GM18508 (cell line): ENCODE measurements around the gene CUL7.
A peak's percentile ranks its signal among the peaks of the same experiment; 100 is the strongest.

Experiments used
- ATAC-seq: cut with Tn5 transposase; IDR thresholded peaks from one replicate; pipeline ENCODE4 v1.9.1; 2021; ENCODE audit warnings: moderate number of reproducible peaks; ENCODE audit not compliant: insufficient read depth, unreplicated experiment

The CUL7 gene

DNA sequence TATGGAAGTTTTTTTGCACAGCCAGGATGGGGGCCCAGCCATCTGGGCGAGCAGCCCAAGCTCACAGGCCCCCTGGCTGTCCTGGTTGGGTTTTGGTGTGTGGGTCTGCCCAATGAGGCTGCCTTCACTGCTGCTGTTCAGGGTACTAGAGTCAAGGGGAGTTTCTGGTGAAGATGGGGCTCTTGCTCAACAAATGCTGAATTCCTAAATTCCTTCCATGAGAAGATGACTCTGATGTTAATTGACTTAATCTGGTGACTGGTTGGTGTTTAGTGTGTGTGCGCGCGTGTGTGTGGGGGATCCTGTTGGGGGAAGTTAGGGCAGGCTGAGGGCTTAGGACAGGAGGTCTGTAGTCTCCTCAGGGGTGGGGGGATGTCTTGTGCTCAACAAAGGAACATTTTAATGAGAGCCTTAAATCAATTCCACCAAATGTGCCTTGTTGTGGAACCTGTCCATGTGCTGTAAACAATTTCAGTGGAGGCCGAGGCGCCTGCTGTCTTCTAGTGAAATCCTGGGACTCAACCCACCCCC is 24.4 kb upstream of the CUL7 start:
- no peak for ATAC-seq

DNA sequence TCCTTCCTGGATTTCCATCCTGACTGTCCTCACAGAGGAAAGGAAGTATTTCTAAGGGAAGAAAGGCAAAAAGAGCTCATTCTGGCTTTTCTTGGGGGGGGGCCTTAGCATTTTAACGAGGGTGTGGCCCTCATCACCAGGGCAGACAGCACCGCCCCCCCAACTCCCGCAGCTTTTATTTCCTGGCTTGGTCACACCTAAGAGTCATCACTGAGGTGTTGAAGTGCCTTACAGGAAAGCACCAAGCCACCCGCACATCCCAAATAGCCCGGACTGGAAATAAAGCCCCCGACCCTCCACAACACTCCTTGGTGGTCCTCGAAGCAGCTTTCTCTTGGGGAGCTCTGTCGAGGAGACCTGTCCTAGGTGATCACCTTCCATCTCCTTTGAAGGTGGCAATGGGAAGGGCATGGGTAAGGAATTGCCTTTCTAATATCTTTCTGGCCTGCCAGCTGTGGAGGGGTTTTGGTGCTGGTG is 23.7 kb upstream of the CUL7 start:
- no peak for ATAC-seq

DNA sequence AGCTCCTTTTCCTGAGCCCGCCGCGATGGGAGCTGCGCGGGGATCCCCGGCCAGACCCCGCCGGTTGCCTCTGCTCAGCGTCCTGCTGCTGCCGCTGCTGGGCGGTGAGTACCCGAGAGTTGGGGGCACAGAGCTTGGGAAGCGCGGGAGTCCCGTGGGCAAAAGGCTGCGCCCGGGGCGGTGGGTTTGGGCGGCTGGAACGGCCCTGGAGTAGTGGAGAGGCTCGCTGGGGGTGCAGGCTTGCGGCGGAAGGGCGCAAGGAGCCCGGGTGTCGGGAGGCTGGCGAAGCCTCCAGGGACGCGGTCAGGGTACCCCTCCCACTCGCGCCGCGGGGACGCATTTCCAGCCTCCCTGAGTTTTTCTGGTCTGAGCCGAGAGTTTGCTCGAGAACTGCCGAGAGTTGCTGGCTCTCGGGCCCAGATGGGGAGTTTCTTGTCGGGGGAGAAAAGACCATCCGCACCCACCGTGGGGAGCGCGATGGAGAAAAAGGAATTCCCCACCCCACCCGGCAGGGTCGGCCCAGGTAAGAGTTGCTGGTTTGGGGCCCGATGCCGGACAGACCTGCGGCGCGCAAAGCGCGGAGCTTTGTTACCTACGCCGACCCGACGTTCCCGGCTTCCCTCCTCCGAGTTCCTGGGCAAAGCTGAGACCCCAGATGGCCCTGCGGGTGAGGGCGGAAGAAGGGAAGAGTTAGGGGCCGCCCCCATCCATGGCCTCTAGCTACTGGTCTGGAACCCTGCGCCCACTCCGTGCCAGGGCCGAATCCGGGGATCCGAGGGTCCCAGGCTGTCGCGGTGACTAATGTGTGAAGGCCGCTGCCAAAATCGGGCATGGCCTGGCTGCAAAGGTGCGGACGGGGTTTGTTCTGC is 23.0 kb upstream of the CUL7 start:
- ATAC-seq, result no peak

DNA sequence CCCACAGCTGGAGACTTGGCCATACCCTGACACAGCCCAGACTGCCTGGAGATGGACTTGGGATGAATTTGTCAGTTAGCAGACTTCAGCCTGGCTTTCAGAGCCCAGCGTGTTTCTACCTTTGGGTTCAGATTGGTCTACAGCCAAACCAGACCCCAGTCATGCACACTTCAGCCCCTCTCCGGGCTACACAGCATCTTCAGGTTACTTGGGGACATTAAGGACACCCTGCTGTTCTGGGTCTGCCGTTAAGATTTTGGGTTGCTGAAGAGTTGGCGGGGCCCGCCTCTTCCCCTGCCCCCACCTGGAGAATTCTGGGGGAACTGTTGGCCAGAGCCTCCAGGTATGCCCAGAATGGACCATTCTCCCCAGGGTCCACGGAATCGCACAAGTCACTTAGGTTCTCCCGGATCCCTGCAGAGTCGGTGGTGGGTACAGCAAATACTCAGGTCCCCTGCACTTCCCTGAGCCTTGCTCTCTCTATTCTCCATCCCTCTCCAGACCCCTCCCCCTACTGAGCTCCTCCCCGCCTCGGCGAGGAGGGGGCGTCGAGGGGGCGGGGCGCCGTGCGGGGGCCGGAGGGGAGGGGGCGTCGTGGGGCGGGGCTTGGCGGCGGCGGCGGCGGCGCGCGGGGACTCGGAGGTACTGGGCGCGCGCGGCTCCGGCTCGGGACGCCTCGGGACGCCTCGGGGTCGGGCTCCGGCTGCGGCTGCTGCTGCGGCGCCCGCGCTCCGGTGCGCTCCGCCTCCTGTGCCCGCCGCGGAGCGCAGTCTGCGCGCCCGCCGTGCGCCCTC is 22.2 kb upstream of the CUL7 start, which contains the start of gene PTK7:
TSS of gene PTK7 (plus strand) at position 645 of the 794 bp plus-strand sequence. CDS start 175 bp downstream, outside the sequence.
- ATAC-seq, result no peak

DNA sequence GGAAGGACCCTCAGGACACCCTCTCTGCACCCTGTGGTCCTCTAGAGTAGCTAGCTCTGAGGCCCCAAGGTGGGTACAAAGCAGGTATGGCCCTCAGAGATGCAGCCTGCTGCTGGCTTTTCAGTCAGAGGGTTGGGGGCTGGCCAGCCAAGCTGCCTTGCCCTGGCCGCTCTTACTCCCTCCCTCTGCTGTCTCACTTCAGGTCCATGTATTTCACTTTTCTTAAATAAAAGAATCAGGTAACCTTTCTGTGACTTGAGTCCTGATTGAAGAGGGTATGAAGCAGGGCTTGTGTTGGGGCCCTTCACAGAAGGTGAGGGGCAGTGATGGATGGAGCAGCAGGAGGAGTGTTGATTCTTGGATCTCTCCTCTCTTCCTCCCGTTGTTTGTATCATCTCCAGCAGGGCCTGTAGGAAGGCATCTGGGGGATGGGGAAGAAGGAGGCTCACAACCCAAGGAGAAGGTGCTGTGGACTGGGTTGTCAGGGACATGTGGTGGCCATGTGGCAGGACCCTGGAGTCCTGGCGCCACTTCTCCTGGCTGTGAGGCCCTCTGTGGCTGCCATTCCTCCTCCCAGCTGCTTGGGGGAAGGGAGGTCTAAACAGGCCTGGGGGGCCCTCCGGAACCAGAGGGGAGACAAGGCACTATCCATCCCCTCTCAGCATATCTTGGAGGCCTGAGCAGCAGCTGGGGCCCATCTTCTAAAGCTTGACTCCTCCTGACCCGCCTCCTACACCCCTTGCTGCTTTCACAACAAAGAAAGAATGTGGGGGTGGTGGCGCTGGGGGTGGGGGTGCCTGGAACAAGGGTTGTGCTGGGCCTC is 21.4 kb upstream of the CUL7 start:
- no peak for ATAC-seq

DNA sequence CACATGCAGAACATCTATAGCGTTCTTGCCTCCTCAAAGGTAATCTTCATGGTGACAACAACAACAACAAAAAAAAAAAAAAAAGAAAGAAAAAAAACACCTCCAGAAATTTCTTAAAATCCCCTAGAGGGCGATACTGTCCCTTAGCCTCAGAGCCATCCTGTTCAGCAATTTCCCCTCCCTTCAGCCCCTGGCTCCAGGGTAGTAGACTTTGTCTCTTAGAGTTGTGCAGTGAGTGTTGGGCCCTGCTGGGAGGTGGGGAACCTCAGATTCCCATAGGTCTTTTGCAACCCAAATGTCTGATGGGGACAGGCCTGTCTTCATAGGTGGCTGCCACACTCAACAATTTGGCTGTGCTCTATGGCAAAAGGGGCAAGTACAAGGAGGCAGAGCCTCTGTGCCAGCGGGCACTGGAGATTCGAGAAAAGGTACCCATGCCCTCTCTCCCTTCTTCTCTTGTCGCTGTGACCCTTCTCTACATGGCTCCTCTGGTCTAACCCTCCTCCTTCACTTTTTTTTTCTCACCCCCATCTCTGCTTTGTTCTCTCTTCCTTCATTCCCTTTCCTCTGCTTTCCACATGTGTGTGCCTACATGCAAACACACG is 16.5 kb upstream of the CUL7 start:
- no peak for ATAC-seq

DNA sequence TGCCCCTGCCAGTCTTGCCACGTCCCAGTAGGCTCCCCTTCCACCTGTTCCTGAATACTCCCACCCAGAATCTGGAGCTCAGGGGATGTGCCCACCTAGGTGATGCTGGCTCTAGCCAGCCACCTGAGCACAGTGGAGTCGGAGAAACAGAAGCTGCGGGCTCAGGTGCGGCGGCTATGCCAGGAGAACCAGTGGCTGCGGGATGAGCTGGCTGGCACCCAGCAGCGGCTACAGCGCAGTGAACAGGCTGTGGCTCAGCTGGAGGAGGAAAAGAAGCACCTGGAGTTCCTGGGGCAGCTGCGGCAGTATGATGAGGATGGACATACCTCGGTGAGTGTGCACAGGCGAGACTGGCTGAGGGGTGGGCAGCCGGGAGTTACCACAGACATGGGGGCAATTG is 9.2 kb upstream of the CUL7 start:
- ATAC-seq, result no peak

DNA sequence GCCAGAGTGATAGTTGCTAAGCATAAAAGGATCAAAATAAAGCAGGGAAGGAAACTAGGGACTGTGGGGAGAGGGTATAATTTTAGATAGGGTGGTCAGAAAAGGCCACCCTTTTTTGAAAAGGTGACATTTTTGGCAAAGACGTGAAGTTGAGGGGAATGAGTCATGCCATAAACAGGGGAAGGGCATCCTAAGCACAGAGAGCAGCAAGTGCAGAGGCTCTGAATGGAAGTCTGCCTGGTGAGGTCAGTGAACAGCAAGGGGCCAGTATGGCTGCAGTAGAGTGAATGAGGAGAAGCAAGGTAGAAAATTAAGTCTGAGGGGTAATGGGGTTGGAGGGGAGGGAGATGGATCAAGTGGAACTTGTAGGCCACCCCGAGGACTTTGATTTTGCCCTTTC is 8.2 kb upstream of the CUL7 start:
- ATAC-seq, result no peak

DNA sequence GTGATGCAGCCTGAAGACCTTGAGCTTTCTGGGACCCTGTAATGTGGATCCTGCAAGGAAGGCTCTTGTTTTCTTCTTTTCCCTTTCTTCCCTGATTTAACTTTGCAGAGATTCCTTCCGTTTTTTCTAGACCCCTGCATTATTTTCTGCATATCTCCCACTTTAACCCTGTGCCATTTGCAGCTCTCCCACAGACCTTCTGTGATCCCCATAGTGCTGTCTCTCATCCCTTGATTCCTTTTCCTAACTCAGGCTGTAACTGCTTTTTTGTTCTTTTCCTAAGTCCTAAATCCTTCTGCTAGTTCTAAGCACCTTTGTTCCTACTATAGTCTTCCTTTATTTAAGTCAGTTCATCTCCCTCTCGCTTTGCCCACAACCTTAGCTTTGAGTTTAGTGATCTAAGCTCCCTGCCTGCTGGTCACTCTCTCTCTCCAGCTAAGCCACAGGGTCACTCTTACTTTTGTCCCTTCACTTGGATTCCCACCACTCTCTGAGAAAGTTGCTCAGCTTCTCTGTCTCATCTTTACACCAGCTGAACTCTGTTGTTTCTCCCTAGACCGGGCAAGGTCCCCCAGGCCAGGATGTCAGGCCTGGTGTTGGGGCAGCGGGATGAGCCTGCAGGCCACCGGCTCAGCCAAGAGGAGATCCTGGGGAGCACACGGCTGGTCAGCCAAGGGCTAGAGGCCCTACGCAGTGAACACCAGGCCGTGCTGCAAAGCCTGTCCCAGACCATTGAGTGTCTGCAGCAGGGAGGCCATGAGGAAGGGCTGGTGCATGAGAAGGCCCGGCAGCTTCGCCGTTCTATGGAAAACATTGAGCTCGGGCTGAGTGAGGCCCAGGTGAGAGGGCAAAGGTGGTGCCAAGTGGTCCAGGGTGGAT is 7.3 kb upstream of the CUL7 start:
- no peak for ATAC-seq

DNA sequence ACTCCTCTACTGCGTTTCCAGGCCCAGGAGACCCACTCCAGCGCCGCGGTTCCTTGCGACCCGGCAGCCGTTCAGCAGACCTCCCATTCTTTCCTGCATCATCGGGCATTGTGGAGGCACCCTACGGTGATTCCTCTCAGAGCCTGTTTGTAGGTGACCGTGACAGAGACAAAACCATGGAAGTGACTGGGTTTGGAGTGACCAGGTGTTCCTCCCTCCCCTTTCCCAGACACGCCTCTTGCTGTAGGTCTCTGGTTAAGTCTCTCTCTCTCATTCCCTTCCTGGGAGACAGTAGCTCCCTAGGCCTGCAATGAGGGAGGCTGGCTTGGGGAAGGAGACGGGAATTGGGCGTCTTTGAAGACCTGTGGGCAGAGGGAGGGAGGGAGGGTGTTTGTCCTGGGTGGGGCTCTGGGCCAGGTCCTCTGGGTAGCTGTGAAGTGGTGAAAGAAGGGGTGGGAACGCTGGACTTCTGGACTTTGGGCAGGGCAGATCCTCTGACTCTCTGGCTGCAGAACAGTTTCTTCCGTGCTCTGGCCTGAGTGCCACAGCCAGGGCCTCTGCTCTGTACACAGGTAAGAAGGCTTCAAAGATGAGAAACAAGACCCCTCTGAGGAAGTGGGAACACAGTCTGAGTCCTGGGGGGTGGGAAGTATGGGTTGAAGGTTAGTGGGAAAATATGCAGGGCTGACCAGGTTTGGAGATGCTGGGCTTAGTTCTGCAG is 6.5 kb upstream of the CUL7 start:
- no peak for ATAC-seq

DNA sequence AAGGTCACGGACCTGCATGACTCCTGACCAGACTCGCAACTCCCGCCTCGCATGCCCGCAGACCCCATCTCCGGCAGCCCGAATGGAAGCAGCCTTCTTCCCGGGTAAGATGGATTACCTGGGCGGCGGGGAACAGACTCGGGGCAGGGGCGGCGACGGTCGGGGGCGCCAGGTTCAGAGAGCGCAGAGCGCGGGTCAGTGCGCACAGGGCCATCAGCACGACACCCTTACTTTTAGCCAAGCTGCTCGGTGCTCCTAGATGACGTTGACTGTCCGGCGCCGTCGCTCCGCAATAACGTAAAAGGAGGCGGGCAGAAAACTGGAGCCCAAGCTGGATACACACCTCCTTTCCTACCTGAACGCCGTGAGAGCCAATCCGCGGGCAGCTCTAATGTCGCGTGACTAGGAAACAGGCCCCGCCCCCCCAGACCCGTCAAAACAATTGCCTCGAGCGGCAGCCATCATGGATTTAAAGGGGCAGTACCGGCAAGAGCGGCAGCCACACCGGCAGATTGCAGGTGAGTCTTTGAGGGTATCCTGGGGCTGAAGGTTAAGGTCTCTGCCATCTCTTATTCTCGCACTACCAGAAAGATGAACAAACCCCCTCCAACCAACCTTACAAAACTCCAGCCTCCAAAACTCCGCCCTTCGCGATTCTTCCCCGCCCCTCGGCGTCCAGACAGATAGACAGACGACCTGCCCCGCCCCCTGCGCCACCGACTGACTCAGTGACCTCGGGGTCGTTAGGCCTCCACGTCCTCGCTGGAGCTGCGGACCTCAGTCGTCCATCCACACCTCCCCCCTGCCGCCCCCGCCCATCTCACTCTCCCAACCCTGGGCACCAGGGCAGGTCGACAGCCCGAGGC is 5.8 kb upstream of the CUL7 start, which contains the start of the genes KLC4 and MRPL2:
TSS of gene KLC4 (plus strand) at position 464 of the 866 bp plus-strand sequence. CDS start 1,705 bp downstream, outside the sequence.
TSS of gene MRPL2 (minus strand) at position 267 of the 866 bp plus-strand sequence. CDS start at position 214, 53 bp downstream.
- ATAC-seq, result peak; percentile 44

DNA sequence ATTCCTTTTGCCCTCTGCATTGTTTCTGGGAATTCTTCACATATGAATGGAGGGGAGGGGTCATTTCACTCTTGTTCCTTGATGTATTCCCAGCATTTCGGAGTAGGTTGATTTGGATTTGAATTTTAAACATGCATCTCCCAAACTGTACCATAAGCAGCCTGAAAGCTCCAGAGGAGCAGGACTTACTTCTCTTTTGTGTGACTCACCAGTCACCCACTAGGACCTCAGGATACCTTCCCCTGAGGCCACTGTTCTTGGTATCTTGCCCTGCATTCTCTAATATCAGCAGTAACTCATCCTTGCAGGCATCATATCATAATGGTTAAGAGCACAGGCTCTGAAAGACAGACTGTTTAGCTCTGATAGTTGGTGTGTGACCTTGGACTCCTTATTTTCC is 4.9 kb upstream of the CUL7 start:
- ATAC-seq, result no peak

DNA sequence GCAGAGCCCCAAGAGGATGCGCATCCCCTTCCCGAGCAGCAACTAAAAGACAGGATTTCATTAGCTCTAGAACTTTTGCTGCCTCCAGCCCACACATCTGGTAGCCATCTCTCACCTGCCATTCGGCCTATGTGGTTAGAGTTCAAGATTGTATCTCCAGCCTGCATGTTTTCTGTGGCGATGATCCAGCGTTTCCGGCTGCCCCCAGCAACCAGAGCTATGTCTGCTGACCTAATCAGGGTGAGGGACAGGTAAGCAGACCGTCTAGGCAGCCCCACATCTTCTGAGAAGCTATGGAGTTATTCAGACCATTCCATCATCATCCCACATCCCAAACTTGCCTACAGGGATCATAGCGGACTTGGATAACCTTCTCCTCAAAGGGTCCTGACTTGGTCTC is 2.3 kb upstream of the CUL7 start:
- no peak for ATAC-seq

DNA sequence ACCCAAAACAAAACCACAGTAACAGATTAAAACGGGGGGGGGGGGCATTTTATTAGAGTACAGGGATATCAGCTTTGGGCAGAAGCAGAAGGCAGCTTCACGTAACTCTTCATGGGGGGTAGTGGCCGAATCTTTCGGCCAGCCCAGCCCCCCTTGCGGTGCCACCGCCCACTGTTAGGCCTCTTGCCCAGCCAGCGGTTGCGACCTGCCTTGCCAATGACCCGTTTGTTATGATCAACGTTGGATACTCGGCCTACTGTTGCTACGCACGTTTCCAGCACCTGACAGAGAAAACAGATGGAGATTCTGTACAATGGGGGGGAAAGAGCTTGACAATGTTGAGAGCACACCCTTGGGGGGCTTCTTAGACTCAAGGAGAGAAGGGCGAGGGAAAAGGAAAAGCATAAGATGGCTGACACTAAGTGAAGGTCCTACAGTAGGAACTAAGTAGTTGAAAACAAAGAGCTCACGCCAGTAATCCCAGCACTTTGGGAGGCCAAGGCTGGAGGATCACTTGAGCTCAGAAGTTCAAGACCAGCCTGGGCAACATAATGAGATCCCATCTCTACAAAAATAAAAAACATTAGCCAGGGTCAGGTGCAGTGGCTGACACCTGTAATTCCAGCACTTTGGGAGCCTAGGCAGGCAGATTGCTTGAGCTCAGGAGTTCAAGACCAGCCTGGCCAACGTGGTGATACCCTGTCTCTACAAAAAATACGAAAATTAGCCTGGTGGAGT is 724 bp upstream of the CUL7 start:
- no peak for ATAC-seq

DNA sequence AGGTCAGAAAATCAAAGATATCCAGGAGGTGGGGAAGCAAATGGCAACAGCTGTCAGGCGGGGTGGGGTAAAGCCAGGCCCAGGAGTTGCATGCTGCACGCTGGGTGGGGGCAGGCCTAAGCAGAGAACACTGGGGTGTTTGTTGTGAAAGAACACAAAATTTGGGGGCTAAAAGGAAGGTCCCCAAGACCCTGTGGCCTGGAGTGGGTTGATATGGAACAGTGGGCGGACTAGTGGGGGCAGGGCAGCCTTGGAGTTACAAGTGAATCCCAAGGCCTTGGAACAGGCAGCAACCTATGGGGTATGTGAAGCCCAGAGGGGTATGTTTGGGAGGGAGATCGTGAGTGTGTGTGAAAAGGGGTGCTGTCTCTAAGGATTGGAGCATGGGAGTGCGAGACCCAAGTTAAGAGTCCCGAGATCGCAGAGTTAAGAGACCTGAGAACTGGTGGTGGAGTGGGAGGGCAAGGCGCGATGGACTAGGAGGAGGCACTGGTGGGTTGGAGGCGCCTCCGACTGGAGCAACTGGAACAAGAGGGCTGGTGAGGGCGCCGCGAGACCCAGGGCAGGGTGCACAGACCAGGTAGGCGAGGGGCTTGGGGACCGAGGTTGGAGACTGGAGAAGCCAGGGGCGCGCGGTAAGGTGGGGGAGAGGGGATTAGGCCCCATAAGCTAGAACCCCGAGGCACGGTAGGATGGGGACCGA is 658 bp downstream of the CUL7 start:
- ATAC-seq, result no peak
